HG03045 (cell line): ENCODE results near the gene RERG.
"Not testable (repeated sequence)": the region's sequence is repeated elsewhere in the genome, so short reads cannot be mapped to it uniquely, and the experiment has no call there.

ENCODE experiments used
- ATAC-seq: cut with Tn5 transposase; IDR thresholded peaks from one replicate; pipeline ENCODE4 v1.9.1; 2021; ENCODE audit warnings: mild to moderate bottlenecking, moderate library complexity; ENCODE audit not compliant: unreplicated experiment

The RERG gene, protein sequence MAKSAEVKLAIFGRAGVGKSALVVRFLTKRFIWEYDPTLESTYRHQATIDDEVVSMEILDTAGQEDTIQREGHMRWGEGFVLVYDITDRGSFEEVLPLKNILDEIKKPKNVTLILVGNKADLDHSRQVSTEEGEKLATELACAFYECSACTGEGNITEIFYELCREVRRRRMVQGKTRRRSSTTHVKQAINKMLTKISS

GRCh38 chr12:15220915-15221885 is at the start of gene RERG:
TSS of gene RERG (minus strand) at chr12:15221417. CDS start at chr12:15217489, 3,928 bp downstream.
- peak; percentile 99 for ATAC-seq

DNA sequence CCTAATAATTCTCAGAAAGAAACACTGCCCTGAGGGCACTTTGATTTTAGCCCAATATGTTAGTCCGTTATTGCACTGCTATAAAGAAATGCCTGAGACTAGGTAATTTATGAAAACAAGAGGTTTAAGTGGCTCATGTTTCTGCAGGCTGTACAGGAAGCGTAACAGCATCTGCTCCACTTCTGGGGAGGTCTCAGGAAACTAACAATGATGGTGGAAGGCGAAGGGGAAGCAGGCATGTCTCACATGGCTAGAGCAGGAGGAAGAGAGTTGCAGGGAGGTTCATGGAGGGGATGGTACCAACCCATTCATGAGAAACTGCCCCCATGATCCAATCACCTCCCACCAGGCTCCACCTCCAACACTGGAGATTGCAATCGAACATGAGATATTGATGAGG is 49.4 kb upstream of the RERG start:
- no peak for ATAC-seq

GRCh38 chr12:15268927-15269552 is 47.8 kb upstream of the RERG start:
- ATAC-seq, result no peak

- ATAC-seq, result no peak
Measured at GRCh38 chr12:15268309-15268708, 47.1 kb upstream of the RERG start.

GRCh38 chr12:15265875-15266274 is 44.7 kb upstream of the RERG start:
- ATAC-seq, result no peak

DNA sequence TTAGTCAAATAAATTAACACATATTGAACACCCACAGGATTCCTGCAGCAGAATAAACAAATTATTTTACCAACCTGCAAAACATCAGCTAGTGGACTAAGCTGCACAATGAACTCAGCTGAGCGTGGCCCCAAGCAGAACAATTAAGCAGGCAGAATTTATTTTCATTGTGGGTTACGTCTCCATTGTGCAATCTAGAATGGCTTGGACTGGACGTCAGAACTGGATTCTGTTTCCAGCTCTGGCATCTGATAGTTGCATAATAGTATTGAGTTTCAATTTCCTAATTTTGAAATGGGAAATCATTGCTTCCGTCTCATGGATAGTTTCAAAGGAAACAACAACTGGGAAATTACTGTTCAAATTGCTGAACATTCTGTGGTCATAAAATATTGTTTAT is 35.5 kb upstream of the RERG start:
- no peak for ATAC-seq

GRCh38 chr12:15253990-15254389 is 32.8 kb upstream of the RERG start:
- no peak for ATAC-seq

GRCh38 chr12:15244926-15245325 is 23.7 kb upstream of the RERG start:
- ATAC-seq, result no peak

DNA sequence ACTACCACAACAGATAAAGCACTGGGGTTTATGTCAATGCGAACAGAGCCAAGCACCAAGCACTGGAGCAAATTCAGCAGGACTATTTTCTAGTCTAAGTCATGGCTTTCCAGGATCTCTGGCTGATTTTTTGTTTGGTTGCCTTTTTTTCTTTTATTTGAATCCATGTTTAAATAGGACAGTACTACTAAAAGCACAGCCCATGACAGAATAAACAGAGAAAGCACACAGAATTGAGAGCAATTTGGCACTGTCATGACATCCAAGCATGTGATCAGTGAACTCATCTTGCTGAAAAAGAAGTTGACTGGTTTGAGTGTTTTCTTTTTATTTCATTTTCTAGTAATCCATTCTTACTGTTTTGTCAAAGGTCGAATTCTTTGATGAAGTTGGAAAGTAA is 23.1 kb upstream of the RERG start:
- no peak for ATAC-seq

GRCh38 chr12:15243102-15243501 is 21.9 kb upstream of the RERG start:
- ATAC-seq, result no peak

DNA sequence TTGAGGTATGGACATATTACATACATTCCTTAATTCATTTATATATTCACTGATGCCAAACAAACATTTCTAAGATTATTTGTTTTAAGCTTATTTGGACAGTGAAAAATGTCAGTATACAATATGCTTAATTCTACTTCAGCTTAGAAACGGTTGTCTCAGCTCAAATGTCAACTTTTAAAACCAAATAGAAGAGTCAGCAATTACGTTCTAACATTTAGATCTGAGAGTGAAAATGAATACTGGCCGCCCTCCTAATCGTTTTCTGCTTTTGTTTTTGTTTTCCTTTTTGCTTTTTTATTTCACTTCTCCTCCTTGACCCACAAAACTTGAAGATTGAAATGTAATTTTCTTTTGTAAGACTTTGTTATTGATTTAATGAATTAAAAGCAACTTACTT is 19.7 kb upstream of the RERG start:
- no peak for ATAC-seq

DNA sequence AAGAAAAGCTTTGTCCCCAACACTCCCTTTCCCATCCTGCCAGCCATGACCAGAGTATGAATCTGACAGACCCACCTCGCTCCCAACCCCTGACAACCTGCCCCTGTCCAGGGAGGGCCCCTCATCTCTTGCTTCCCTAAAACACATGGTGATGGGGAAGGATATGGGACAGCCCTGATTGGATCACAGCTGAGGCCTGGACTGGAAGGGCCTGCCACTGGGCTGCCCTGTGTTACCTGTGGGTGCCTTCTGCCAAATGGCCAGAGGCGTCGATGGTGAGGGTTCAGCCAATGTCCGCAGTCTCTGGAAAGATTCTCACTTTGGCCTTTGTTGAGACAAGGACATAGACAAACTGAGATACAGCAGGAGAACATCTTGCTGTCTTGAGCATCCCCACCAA is 13.3 kb upstream of the RERG start:
- no peak for ATAC-seq

- no peak for ATAC-seq
Measured at GRCh38 chr12:15234011-15234410, 12.8 kb upstream of the RERG start.

DNA sequence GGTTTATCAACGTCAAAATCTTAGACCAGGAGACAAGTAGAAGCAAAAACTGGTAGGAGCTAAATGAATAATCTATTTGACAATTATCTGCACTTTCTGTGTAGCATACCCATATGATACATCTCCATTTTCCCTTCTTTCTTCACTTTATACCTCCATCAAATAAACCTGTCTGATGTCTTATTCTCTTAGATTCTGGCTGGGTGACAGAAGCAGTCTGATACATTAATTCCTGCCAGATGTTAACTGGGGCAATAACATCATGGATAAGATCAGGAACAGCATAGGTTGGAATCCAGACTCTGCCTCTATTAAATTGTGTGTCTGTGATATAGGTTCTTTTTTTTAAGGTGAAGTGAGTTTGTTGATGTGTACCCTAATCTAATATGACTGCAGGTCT is 11.7 kb upstream of the RERG start:
- ATAC-seq, result no peak

DNA sequence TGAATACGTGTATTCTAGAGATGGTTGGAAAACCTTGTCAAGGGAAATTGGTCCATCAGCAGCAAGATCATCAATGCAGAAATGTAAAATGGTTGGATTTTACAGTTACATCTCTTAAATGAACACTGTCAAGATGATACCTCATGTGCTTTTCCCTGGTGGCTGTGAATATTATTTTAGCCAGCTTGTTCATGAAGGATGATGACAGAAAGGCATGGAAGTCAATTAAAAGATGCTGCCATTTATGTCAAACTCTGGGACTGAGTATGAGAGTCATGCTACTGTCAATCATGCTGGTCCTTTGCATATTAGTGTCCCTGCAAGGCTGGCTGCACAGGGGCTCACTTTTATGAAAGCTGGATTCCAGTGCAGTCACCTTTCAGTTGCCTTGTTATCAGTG is 10.3 kb upstream of the RERG start:
- ATAC-seq, result no peak

DNA sequence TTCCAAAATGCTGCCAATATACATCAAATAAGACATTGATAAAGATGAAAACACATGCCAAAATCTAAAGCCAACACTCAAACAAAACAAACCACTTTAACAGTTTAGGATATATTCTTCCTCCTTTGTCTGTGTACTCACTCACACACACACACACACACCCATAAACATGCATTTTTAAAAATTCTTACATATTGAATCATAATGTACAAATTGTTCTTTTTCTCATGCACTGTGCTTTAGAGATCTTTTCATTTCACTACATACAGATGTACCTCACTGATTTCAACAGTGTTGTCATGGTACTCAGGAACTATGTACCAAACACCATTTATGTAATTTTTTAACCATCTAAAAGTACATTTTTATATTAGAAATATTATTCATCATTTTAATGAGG is 9.5 kb upstream of the RERG start:
- ATAC-seq, result no peak

GRCh38 chr12:15230137-15230536 is 8.9 kb upstream of the RERG start:
- ATAC-seq, result no peak

DNA sequence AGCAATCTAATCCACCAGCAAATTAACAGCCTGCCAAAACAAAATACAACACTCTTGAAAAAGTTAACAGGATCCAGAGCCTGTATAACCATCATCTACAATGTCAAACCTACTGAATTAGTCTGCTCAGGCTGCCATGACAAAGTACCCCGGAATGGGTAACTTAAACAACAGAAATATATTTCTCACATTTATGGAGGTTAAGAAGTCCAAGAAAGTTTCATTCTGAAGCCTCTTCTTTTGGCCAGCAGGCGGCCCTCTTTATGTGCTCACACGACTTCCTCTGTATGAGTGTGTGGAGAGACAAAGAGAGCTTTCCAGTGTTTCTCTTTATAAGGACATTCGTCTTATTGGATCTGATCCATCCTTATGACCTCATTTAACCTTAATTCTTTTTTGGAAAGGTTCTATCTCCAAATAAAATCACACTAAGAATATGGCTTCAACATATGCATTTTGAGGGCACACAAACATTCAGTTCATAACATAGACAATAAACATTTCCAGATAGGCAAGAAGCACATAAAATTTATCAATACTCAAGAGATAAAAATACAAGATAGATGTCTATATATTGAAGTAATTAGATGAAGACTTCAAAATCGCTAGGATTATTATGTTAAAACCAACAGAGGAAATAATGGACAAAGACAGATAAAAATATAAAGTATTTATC is 5.9 kb upstream of the RERG start:
- ATAC-seq, result peak; percentile 47

DNA sequence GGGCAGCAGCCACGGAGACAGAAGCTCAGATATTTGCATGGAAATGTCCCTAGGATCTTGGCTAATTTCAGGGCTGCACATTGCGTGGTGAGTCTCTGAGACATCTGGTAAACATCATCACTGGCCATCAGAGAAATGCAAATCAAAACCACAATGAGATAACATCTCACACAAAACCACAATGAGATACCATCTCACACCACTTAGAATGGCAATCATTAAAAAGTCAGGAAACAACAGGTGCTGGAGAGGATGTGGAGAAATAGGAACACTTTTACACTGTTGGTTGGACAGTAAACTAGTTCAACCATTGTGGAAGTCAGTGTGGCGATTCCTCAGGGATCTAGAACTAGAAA is 4.6 kb upstream of the RERG start:
- not testable (repeated sequence) for ATAC-seq

DNA sequence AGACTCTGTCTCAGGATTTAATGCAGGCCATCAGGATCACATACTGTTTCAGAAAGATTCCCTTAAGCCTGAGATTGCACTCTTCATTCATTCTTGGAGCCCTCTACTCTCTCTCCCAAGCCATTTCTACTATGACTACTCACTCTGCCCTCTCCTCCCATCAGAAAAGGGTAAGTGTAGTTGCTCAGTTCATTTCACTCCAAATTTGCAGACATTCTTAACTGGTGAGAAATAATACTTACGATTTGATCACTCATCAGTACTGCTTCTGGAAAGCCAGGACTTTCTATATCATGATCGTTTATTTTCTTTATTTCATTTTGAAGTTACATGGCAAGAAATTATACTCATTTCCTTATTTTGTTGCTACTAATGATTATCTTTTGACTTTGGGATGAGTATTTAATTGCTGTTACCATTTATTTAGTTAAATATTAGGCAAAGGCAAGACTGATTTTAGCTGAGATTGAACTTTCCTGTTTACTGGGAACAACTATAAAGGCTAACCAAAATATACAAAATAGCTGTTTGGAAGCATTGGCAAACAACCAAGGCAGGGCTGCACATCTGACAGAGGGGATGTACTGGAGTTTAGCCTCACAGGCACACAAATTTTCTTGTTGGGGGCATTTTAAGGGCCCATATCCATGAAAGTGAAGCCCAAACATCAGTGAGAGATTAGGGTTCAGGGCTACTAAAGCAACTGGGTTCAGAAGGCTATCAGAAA is 4.1 kb upstream of the RERG start:
- no peak for ATAC-seq

DNA sequence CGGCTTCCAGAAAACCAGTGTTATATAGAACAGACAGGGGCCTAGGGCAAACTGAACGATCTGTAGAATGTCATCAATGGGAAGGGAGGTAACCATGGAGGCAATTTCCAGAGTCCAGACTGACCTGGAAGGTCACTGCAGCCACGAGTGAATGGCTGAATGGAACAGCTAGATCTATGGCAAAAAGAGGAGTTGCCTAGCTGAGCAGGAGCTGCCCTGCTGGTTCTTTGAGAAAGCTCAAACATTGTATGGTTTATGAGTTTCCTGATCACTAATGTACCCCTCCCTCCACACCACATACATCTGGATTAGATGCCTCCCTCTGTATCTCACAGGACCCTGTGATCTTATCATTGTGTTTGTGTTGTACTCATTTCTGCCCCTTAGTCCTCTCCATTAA is 1.0 kb upstream of the RERG start:
- no peak for ATAC-seq
